ENCODE results near the gene NCAM2.

Gene NCAM2

DNA sequence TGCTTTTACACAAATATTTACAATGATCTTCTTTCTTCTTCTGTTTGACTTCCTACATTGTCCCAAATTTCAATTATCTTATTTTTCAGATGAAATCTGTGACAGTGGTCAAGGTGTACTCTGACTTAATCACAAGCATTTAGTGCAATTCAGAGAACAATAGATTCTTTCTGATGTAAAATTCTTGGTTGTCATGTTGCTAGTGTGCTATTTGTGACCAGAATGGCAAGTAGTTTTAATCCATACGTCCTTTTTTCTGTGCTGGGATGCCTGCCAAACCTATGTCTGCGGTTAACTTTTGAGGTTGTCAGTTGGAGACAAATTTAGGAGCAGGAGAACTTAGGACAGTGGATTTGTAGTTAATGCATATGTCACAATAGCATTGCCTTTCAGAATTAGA, 31.0 kb downstream of the NCAM2 start:
- DNase-seq: no peak

DNA sequence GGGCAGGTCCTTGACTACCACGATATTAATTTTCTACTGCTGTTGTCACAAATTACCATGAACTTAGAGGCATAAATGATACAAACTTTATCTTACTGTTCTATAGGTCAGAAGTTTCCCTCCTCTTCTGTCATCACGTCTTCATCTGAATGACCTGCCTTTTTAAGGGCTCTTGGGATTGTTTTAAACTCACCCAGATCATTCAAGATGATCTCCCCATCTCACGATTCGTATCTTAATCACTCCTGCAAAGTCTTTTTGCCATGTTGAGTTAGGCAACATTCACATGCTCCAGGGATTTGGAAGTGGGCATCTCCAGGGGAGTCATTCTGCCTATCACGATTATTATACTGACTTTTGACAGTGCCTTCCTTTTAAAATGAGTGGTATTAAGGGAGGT, 32.1 kb downstream of the NCAM2 start:
- DNase-seq: no peak

GRCh38 chr21:21034036-21034435, 35.8 kb downstream of the NCAM2 start:
- DNase-seq: no peak

DNA sequence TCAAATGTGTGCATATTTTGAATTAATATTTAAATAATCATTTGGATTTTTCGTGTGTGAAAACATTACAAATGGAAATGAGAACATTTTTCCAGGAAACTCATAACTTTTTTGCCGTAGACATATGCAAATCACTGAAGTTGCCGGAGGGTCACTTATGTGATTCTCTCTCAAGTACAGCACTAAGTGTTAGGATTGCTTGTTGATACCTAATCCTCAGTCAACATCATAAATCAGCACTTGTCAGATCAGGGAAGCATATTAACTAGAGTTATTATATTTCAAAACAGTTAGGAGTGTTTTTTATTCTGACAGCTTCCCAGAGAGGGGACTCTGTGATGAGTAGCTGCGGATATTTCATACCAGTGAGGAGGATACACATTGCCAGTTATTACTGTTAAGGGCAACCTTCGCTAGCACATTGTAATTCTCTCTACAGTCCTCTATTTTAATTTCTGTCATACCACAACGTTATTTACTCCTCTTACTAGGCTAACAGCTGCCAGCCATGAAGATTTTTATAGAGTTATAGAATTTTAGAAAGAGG, 41.5 kb downstream of the NCAM2 start:
- no peak for DNase-seq

DNA sequence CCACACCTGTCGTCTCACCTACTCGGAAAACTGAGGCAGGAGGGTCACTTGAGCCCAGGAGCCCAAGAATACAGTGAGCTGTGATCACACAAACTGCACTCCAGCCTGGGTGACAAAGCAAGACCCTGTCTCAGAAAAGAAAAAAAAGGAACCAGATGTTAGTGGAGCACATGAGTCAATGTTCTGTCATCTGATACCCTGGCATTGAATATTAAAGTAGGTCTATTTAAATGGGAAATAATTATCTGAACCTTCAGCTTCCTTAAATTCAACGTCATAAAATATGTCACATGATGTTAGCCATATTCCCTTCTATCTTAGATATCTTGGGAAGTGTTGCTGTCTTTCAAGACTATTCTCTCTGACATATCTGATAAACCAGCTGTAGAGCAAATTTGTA, 47.3 kb downstream of the NCAM2 start:
- no peak for DNase-seq

- no peak for DNase-seq
Observed at GRCh38 chr21:21046063-21046462, 47.9 kb downstream of the NCAM2 start.

DNA sequence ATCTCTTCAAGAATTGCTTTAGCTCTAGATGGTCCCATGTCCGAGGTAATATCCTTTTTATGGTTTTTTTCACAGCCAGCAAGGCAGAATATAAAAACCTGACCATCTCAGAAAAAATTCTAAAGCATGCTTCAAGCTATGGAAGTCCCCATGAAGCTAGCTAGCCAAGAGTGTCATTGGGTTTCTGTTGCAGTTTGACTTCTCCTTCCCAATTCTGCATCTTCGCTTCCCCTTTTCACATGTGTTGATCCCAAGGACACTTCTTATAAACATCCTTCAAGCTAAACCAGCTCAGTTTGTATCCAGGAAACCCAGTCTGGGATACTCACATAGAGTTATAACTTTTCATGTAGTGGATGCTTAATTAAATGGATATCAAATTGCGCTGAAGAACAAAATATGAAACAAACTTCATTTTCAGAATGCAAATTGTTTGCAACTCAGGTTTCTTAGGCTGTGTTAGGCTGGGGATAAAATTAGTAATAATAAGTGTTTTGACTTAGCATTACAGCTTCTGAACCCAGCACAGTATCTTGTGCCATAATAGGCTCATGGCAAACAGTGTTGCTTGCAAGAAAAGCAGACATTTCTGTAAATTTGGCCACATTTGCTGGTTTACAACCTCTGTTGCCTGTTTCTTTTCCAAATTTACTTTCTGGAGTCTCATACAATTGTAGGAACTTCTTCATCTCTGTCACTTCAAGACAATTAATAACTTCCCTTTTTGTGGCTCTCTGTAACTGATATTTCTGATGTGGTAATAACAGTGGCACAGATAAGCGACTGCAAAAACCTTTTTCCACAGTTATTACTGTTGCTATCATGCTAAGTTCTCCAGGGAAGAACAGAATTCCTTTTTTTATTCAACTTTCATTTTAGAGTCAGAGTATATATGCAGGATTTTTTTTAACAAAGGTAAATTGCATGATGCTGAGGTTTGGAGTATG, 53.2 kb downstream of the NCAM2 start:
- no peak for DNase-seq

- DNase-seq: no peak
Observed at GRCh38 chr21:21052672-21053071, 54.5 kb downstream of the NCAM2 start.

DNA sequence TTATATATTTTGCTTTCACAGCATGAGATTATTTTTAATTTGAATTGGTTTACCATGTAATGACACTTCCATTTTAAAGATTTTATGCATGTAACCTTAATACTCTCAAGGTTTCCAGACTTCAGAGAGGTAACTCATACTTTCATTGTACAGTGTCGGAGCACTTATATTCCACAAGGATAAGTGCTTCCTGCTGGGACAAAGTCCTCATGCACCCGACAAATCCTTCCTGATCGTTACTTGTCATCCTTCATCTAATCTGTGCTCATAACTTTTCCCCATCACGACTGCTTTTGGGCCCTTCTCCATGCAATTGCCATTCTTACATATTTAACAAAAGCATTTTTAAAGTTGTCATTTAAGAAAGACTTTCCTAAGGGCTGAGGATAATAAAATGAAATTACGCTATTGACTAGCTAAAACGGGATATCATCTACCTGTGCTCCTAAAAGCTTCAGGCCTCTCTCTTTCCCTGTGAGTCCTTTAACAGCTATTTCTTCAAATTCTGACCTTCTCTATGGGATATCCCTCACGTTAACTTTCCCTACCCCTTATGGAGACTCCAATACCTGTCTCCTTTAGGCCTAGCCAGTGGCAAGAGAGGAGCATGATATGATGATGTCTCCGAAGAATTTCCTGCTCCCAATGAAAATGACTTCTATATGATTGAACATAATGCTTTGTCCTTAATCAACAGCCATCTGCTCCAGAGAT, 59.3 kb downstream of the NCAM2 start:
- no peak for DNase-seq

DNA sequence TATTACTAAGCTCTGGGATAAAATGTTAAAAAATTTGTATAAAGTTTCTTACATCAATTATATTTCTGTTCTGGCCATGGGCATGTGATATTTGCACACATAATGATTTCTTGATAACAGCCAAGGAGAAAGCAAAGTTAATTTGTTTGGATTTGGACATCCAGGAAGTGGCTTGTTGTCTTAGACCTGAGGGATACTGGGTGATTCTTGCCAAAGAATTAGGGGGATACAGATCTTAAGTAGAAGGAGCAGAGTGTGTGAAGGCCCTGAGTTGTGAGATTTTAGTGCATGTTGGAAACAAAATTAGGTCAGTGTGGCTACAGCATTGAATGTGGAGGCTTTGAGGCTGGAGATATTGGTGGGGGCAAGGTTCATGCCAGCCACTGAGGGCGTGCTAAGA, 65.6 kb downstream of the NCAM2 start:
- DNase-seq: no peak

- DNase-seq: no peak
Observed at GRCh38 chr21:21064353-21064752, 66.1 kb downstream of the NCAM2 start.

DNA sequence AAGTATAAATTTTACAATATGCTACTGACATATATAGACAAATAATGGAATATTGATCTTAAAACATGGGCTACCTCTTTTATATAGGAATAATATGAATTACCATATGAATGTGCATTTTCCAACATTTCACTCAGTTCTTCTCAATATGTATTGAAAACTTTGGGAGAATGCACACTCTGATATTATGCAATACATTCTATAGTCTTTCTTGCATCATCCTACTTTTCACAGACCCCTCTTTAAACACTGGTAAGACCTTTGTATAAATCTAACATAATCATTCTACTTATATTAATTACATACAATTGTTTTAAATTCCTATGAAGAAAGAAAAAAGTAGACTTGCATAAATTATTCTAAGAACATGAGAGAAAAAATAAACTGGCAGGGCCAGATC, 69.2 kb downstream of the NCAM2 start:
- no peak for DNase-seq

- DNase-seq: no peak
Observed at GRCh38 chr21:21074305-21074704, 76.1 kb downstream of the NCAM2 start.

- no peak for DNase-seq
Observed at GRCh38 chr21:21076051-21076450, 77.8 kb downstream of the NCAM2 start.

GRCh38 chr21:21076491-21076890, 78.3 kb downstream of the NCAM2 start:
- DNase-seq: no peak

GRCh38 chr21:21079646-21080045, 81.4 kb downstream of the NCAM2 start:
- no peak for DNase-seq

DNA sequence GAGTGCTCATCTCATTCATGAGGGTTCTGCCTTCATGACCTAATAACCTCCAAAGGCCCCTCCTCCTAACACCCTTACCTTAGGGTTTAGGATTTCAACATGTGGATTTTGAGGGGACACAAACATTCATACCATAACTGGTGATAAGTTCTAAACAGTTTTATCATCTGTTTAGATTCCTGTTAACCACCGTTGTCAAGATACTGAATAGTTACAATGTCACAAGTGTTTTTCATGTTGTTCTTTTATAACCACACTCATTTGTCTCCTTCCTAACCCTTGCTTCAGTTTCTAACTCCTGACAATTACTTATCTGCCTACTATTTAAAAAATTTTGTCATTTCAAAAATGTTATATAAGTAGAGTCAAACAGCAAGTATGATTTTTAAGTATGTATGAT, 86.0 kb downstream of the NCAM2 start:
- DNase-seq: no peak

DNA sequence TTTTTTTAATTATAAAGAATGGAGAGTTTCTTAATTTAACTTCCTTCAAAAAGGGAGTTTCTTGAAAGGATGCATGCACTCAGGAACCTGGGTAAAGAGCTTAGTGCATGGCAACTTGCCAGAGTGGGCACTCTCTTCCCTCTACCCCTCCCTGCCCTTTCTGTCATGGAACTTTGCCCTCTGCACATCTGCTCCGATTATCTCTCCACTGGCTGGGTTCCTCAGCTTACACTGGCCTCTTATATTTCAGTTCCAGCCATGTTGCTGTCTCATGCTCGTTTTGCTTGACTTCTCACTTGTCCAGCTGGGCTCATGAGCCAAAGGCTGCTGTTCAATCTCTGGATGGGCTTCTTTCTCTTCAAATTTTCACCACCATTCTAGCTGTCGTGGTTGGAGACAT, 87.0 kb downstream of the NCAM2 start:
- no peak for DNase-seq

- DNase-seq: no peak
Observed at GRCh38 chr21:21096956-21097355, 98.7 kb downstream of the NCAM2 start.

GRCh38 chr21:21097466-21097865, 99.3 kb downstream of the NCAM2 start:
- DNase-seq: no peak

DNA sequence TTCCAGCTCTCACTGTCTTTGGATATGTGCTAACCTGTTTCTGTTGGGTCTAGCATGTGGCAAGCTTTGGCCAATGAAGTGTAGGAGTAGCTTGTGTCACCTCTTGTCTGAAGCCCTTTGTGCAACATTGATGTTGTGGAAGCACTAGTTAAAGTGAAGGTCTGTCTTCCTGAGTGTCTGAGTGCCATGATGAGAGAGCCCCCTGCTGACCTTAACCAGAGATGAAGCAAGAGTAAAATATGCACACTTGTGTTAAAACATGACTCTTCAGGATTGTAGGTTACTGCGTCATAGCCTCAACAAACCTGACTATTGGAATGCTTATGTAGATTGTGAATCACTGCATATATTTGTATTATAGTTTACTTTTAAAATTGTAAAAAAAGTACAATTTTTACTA, 103.7 kb downstream of the NCAM2 start:
- DNase-seq: no peak

DNA sequence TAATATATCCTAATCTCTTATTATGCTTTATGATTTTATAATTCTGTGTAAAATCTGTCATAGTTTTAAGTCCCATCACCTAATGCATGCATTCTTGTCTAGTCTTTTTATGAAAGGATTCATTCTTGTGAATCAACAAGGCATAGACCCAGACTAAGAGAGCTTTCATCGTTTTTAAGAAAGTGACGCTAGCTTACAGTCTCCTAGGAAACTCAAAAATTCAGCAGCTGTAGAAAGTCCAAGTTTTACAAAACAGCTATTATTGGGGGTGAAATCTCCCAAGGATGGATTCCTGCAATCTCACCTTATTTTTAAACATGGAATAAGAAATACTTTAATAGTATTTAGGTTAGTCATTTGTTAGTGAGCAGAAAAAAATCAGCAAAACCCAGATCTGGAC, 104.7 kb downstream of the NCAM2 start:
- no peak for DNase-seq

DNA sequence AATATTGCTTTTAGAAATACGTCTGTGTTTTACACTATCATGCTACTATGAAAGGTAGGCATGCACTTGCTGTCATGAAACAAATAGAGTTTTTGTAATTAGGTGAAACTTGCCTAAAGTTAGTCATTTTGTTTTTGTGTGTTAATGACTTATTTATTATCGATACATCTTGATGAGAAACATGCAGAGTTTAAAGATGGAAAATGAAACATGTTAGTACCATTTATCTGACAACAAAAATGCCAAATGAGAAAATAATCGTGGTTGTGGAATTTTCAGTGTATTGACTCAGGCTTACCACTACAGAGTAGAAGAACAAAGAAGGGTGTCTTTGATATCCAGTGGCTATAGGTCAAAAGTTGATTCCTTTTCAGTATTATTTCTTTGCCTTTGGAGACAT, 105.5 kb downstream of the NCAM2 start:
- DNase-seq: no peak

- no peak for DNase-seq
Observed at GRCh38 chr21:21109736-21110135, 111.5 kb downstream of the NCAM2 start.

Measured in T-helper 9 cell (primary cell).